T-helper 1 cell (primary cell): ENCODE measurements around the gene BNC1.
"Not testable (repeated sequence)": the region's sequence is repeated elsewhere in the genome, so short reads cannot be mapped to it uniquely, and the experiment has no call there.

ENCODE experiments used
- DNase-seq, 5 donors: peaks; one replicate each; pipeline ENCODE4 v3.0.0-alpha.2; 2012 to 2020

The BNC1 gene

DNA sequence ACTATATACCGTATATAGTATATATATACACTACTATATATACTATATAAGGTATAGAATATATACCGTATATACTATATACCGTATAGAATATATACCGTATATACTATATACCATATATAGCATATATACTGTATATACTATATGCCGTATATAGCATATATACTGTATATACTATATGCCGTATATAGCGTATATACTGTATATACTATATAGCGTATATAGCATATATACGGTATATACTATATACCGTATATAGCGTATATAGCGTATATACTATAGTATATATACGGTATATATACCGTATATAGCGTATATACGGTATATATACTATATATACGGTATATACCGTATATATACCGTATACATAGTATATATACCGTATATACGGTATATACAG is 54.2 kb downstream of the BNC1 start:
- DNase-seq, result no peak

DNA sequence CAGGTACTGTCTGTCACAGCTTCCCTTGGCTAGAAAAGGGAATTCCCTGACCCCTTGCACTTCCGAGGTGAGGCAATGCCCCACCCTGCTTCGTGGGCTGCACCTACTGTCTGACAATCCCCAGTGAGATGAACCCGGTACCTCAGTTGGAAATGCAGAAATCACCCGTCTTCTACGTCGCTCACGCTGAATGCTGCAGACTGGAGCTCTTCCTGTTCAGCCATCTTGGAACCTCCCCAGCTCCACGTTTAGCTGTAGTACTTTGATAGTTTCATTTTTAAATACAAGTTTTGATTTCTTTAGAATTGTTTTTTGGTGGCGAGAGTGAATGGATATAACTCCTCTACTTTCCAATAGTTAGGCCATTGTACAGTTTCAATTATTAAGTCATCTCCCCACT is 59.0 kb downstream of the BNC1 start:
- no peak for DNase-seq

DNA sequence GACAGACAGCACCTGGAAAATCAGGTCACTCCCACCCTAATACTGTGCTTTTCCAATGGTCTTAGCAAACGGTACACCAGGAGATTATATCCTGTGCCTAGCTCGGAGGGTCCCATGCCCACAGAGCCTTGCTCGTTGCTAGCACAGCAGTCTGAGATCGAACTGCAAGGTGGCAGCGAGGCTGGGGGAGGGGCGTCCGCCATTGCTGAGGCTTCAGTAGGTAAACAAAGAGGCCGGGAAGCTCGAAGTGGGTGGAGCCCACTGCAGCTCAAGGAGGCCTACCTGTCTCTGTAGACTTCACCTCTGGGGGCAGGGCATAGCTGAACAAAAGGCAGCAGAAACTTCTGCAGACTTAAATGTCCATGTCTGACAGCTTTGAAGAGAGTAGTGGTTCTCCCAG is 62.7 kb downstream of the BNC1 start:
- DNase-seq, result not testable (repeated sequence)

DNA sequence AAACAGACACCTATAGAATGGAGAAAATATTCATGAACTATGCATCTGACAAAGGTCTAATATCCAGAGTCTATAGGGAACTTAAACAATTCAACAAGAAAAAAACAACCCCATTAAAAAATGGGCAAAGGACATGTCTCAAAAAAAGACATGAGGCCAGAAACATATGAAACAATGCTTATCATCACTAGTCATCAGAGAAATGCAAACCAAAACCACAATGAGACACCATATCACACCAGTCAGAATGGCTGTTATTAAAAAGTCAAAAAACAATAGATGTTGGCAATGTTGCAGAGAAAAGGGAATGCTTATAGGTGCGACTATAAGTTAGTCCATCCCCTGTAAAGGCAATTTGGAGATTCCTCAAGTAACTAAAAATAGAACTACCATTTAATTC is 65.4 kb downstream of the BNC1 start:
- DNase-seq, result no peak

DNA sequence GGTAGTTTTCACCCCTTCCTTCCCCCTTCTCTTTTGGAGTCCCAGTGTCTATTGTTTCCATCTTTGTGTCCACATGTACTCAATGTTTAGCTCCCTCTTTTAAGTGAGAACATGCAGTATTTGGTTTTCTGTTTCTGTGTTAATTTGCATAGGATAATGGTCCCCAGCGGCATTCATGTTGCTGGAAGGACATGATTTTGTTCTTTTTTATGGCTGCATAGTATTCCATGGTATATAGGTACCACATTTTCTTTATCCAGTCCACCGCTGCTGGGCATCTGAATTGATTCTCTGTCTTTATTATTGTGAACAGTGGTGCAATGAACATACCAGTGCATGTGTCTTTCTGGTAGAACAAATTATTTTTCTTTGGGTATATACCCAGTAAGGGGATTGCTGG is 69.2 kb downstream of the BNC1 start:
- no peak for DNase-seq

DNA sequence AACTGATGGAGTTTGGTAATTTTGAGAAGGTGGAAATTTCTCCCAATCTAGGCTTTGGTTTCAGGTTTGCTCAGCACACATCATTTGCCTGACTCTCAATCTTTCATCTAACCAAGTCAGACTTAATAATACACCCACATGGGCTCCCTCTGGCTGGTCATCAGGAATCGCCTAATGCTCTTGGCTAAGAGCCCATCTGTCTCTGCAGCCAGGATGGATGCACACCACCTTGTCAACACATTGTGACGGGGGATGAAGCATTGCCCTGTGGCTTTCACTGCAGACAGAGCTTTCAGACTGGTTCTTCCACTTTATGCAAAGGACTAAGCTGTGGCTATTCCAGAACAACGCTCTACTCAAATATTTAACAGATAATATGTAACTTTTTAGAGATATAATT is 73.8 kb downstream of the BNC1 start:
- DNase-seq, result no peak

DNA sequence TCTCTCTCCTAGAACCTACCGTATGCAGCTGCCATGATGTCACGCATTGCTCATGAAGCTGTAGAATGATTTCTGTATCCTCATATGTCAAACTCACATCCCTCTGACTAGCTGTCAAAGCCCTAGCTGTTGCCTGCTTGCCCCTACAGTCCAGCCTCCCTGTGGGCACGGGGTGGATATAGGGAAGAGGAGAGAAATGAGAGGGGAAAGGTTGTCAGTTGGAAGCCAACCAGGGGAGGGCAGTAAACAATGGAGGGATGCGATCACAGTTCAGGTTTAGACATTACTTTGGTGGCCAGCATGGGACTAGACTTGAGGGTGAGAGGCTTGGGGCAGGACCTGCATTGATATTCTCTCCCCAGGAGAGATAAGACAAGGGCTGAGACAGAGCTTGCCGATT is 75.1 kb downstream of the BNC1 start:
- no peak for DNase-seq

DNA sequence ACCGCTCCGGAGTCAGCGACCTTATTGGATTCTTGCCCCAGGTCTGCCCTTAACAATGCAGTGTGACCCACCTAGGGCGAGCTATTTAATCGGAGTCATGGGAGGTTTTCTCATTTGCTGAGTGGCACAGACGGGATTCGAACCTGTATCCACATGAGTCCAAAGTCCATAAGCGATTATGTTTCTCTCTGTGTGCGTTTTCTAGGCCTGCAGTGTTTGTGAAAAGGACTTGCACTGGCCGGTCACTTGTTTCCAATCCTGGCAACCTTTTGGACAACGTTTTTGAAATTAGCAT is 76.2 kb downstream of the BNC1 start:
- DNase-seq, result no peak

DNA sequence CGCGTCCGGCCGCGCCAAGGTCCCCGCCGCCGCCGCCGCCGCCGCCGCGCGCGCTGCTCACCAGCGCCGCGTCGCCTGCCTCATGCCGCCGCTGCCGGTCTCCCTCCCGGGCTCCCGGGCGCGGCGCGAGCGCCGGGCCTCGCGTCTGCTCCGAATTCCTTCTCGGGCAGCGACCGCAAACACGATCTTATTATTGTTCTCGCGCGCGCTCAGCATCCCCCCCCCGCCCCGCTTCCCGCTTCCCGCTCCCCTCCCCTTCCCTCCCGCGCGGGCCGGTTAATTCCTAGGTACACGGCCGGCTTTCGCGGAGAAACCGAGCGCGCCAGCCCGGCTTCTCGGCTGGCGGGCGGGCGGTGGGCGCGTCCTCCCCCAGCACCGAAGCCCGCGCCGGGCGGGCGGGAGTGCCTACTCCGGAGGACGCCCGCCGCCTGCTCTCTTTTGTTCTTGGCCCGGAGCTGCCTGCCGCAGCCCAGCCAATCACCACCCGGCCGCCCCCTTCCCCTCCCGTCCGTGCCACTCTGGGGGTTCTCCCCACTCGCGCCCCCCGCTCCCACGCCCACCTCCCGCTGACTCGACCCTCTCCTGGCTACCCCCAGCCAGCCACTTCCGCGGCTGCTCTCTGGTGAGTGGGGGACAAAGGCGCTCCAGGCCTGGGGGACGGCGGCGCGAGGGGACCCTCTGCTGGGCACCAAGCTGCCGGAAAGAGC is 76.7 kb downstream of the BNC1 start, which contains the start of gene HDGFL3:
TSS of gene HDGFL3 (minus strand) at position 164 of the 707 bp plus-strand sequence. CDS start 409 bp downstream, outside the sequence.
- DNase-seq, result peak in 2 of 5 donors; percentile 2 to 42

DNA sequence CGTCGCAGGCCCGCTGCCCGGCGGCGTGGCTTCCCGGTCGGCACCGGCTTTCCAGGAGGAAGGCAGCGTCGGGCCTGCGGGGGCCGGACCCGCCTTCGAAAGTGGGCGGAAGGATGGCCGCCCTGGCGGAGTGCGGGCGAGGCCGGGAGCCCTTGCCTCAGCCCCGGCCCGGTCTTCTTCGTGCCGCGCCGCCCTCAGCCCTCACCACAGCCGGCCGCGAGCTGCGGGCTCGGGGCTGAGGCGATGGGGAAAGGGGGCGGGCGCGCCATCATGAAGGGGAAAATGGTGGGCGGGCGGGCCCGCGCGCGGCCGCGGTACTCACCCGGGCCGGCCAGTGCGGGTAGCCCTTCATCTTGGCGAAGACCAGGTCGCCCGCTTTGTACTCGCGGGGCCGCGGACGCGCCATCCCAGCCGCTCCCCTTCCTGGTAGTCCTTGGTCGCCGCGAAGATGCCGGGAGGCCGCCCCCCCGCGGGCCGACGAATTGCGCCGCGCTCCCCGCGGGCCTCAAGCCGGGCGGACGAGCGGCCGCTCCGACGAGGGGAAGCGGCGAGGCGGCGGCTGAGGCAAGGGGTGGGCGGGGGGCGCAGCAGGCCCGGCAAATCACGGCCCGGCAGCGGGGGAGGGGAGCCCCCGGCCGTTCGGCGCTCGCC is 77.3 kb downstream of the BNC1 start:
- DNase-seq, result peak in 2 of 5 donors; percentile 1 to 13

DNA sequence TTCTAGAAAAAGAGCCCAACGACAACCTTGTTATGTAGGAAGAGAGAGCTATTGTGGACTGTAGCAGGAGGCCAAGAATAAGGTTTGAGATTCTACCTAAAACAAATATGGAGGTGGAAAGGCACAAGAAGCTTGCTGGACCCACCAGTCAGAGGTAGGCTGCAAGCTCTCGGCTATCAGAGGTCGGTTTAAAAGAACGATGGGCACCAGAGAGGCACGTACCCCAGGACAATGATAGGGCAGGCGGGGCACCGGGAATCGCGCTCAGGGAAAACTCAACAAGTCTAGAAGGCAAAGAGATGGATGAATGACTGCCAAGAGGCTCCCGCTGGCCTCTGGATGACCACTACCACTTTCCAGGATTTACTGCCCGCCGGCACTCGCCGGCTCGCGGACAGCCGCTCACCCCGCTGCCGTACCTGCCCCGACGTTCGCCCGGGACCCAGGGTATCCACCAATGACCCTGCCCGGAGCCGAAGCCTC is 77.9 kb downstream of the BNC1 start:
- DNase-seq, result no peak
